DOHH2 (cell line): ENCODE results near the gene PRDM1.

Source experiments
- H3F3A ChIP-seq: fragments of 200-600 bp; sonication (generic), shearing (Covaris generic); 2 replicates; pipeline ENCODE4 v1.6.0; 2016; ENCODE audit warnings: antibody characterized with exemption, mild to moderate bottlenecking; ENCODE audit not compliant: control insufficient read depth, insufficient read depth
- H3K27ac ChIP-seq: fragments of 200-600 bp; sonication (generic); 2 replicates; pipeline ENCODE4 v1.5.1; 2014; ENCODE audit warnings: low read depth, mild to moderate bottlenecking, low read length, moderate library complexity
- H3K27me3 ChIP-seq: fragments of 200-600 bp; sonication (generic); 2 replicates; pipeline ENCODE4 v1.6.1; 2014; ENCODE audit warnings: mild to moderate bottlenecking, low read length, mixed read lengths; ENCODE audit not compliant: control insufficient read depth
- H3K36me3 ChIP-seq: fragments of 200-600 bp; sonication (generic); 2 replicates; pipeline ENCODE4 v1.6.1; 2014; ENCODE audit warnings: mild to moderate bottlenecking, low read length, moderate library complexity, mixed read lengths; ENCODE audit not compliant: control insufficient read depth
- H3K4me1 ChIP-seq: fragments of 200-600 bp; sonication (generic); 2 replicates; pipeline ENCODE4 v1.6.1; 2014; ENCODE audit warnings: mild to moderate bottlenecking, low read length, mixed read lengths; ENCODE audit not compliant: control insufficient read depth
- H3K4me2 ChIP-seq: fragments of 200-600 bp; sonication (generic); 2 replicates; pipeline ENCODE4 v1.6.0; 2014; ENCODE audit warnings: mild to moderate bottlenecking, low read length, moderate library complexity
- H3K4me3 ChIP-seq: fragments of 200-600 bp; sonication (generic); 2 replicates; pipeline ENCODE4 v1.5.1; 2014; ENCODE audit warnings: mild to moderate bottlenecking, low read length, mixed read lengths
- H3K79me2 ChIP-seq: fragments of 200-600 bp; sonication (generic); 2 replicates; pipeline ENCODE4 v1.6.1; 2014; ENCODE audit warnings: mild to moderate bottlenecking, low read length, mixed read lengths; ENCODE audit not compliant: control insufficient read depth
- H3K9me2 ChIP-seq: fragments of 200-600 bp; sonication (generic); replicated peaks from 2 replicates; pipeline ENCODE4 v1.6.1; 2014; ENCODE audit warnings: mild to moderate bottlenecking, low read length, mixed read lengths; ENCODE audit not compliant: control insufficient read depth
- H3K9me3 ChIP-seq: fragments of 200-600 bp; sonication (generic); 2 replicates; pipeline ENCODE4 v1.6.1; 2014; ENCODE audit warnings: antibody characterized with exemption, low read length, mixed read lengths; ENCODE audit not compliant: control insufficient read depth, insufficient read depth
- H4K20me1 ChIP-seq: fragments of 200-600 bp; sonication (generic); 2 replicates; pipeline ENCODE4 v1.6.0; 2014; ENCODE audit warnings: low read depth, mild to moderate bottlenecking, antibody characterized with exemption, low read length, moderate library complexity; ENCODE audit not compliant: control insufficient read depth, insufficient read depth
- CTCF ChIP-seq: fragments of 200-600 bp; sonication (generic); IDR thresholded peaks from one replicate; pipeline ENCODE4 v1.5.1; 2014; ENCODE audit warnings: antibody characterized with exemption, mild to moderate bottlenecking, low read depth, low read length; ENCODE audit not compliant: poor library complexity, severe bottlenecking
- EZH2phosphoT487 ChIP-seq: fragments of 200-600 bp; sonication (generic); IDR thresholded peaks from 2 replicates; pipeline ENCODE4 v1.6.1; 2017; ENCODE audit warnings: borderline replicate concordance, mild to moderate bottlenecking, antibody characterized with exemption, low read length, moderate library complexity, mixed read lengths

The PRDM1 gene

GRCh38 chr6:106104941-106105340 lies 18.8 kb downstream of the PRDM1 start:
- Histone ChIP-seq H4K20me1 (no peaks in the 10 kb centered on the region), H3K9me3 (no peaks in the 10 kb centered on the region; the same call in 1 of the 2 replicates), H3K36me3 (no peaks in the 10 kb centered on the region), H3K4me2 (no peak overlapping the region), H3K9me2 (no peaks in the 10 kb centered on the region), H3K4me1 (no peaks in the 10 kb centered on the region), H3F3A (no peaks in the 10 kb centered on the region), H3K4me3 (no peak overlapping the region), H3K27ac (no peak overlapping the region), H3K79me2 (no peaks in the 10 kb centered on the region), H3K27me3 (peaks cover 41% of the 10 kb centered on the region)
- TF ChIP-seq EZH2phosphoT487 (no peak), CTCF (no peak)

- H3K79me2 ChIP-seq: no peaks in the 10 kb centered on the region
- H3K36me3 ChIP-seq: no peaks in the 10 kb centered on the region
- H3K4me2 ChIP-seq: no peak overlapping the region
- no peaks in the 10 kb centered on the region for H3F3A ChIP-seq
- H3K27me3 ChIP-seq: peaks cover 36% of the 10 kb centered on the region
- H3K9me3 ChIP-seq: no peaks in the 10 kb centered on the region; the same call in 1 of the 2 replicates
- H3K4me1 ChIP-seq: no peaks in the 10 kb centered on the region
- no peaks in the 10 kb centered on the region for H4K20me1 ChIP-seq
- H3K9me2 ChIP-seq: no peaks in the 10 kb centered on the region
- H3K4me3 ChIP-seq: no peak overlapping the region
- H3K27ac ChIP-seq: no peak overlapping the region
- TF ChIP-seq EZH2phosphoT487 (no peak), CTCF (no peak)
Measured at GRCh38 chr6:106105493-106105892, 19.4 kb downstream of the PRDM1 start.

- H3K27ac ChIP-seq: no peak overlapping the region
- no peaks in the 10 kb centered on the region for H3K9me2 ChIP-seq
- H3K79me2 ChIP-seq: no peaks in the 10 kb centered on the region
- H3K4me2 ChIP-seq: no peak overlapping the region
- H3K4me3 ChIP-seq: no peak overlapping the region
- H3K36me3 ChIP-seq: no peaks in the 10 kb centered on the region
- no peaks in the 10 kb centered on the region for H4K20me1 ChIP-seq
- peaks cover 30% of the 10 kb centered on the region for H3K27me3 ChIP-seq
- TF ChIP-seq EZH2phosphoT487: no peak
- TF ChIP-seq CTCF: no peak
- no peaks in the 10 kb centered on the region for H3K4me1 ChIP-seq
- H3F3A ChIP-seq: no peaks in the 10 kb centered on the region
- H3K9me3 ChIP-seq: no peaks in the 10 kb centered on the region; the same call in 1 of the 2 replicates
Measured at GRCh38 chr6:106106276-106107042, 20.3 kb downstream of the PRDM1 start.
